Chondrocyte (in vitro differentiated cells): ENCODE data around the gene MGARP. TPM values are rescaled to one million over a fixed set of nuclear protein-coding genes. Genes with fewer than 3 reads are reported as not detected.

ENCODE experiments used
- DNase-seq: peaks from one replicate; pipeline ENCODE4 v3.0.0; 2021; ENCODE audit warnings: mixed read lengths, low spot score
- H3K27ac Mint-ChIP-seq: one replicate; pipeline ENCODE4 v1.8.0; 2021; ENCODE audit warnings: mild to moderate bottlenecking, moderate library complexity, mixed read lengths; ENCODE audit not compliant: unreplicated experiment
- H3K27me3 Mint-ChIP-seq: 2 replicates; pipeline ENCODE4 v1.8.0; 2021; ENCODE audit warnings: low read depth, mixed read lengths
- H3K36me3 Mint-ChIP-seq: 2 replicates; pipeline ENCODE4 v1.8.0; 2021; ENCODE audit warnings: low read depth, mixed read lengths
- H3K4me1 Mint-ChIP-seq: 2 replicates; pipeline ENCODE4 v1.8.0; 2021; ENCODE audit warnings: low read depth, mild to moderate bottlenecking, mixed read lengths
- H3K4me3 Mint-ChIP-seq: one replicate; pipeline ENCODE4 v1.8.0; 2021; ENCODE audit warnings: mild to moderate bottlenecking, moderate library complexity, mixed read lengths; ENCODE audit not compliant: unreplicated experiment
- H3K9me3 Mint-ChIP-seq: 2 replicates; pipeline ENCODE4 v1.8.0; 2021; ENCODE audit warnings: low read depth, mixed read lengths
- total RNA-seq: library from RNA; stranded (reverse); gene quantifications from 3 replicates; pipeline ENCODE4 v1.2.1, GENCODE V29; 2021
- TF ChIP-seq, protein P1 (sequence below): fragments of 200-600 bp; sonication (generic); IDR thresholded peaks from 2 replicates; pipeline ENCODE4 v1.5.0; 2021; ENCODE audit warnings: antibody characterized with exemption, mild to moderate bottlenecking, moderate library complexity

Gene MGARP
- total RNA-seq, 1 donor from 2014 or later = 3.5 TPM

DNA sequence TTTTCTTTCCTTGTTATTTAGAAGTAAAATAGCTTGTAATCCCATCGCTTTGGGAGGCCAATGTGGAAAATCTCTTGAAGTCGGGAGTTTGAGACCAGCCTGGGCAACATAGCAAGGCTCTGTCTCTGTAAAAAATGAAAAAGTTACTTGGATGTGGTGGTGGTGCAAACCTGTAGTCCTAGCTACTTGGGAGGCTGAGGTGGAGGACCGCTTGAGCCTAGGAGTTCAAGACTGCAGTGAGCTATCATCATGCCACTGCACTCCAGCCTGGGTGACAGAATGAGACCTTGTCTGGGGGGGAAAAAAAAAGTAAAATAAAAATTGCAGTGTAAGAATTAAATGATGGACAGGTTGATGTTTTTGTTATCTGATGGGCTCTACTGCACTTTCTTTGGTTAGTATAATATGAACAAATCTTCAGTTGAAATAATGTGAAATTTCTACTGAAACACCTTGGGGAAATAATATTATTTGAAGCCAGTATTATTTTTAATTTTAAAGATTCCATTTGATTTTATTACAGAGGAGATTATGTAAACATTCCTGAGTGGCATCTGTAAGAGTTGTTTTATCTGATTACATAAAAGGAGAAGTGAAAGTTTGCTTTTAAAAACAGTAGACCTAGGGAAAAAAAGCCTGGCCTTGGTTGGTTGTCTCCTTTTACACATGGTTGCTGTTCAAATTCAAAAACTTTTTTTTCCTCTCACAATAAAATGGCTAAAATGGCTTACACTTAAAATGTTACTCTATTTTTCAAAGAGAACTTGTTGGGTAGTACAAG, 32.7 kb upstream of the MGARP start:
- DNase-seq = no peak
- Mint-ChIP-seq H3K4me1 (peaks cover 48% of the 10 kb centered on the region), H3K27me3 (no peaks in the 10 kb centered on the region), H3K9me3 (peaks cover 2% of the 10 kb centered on the region), H3K4me3 (no peak overlapping the region), H3K27ac (peak overlapping the region; percentile 61), H3K36me3 (peaks cover 2% of the 10 kb centered on the region)
- TF ChIP-seq, protein P1, sequence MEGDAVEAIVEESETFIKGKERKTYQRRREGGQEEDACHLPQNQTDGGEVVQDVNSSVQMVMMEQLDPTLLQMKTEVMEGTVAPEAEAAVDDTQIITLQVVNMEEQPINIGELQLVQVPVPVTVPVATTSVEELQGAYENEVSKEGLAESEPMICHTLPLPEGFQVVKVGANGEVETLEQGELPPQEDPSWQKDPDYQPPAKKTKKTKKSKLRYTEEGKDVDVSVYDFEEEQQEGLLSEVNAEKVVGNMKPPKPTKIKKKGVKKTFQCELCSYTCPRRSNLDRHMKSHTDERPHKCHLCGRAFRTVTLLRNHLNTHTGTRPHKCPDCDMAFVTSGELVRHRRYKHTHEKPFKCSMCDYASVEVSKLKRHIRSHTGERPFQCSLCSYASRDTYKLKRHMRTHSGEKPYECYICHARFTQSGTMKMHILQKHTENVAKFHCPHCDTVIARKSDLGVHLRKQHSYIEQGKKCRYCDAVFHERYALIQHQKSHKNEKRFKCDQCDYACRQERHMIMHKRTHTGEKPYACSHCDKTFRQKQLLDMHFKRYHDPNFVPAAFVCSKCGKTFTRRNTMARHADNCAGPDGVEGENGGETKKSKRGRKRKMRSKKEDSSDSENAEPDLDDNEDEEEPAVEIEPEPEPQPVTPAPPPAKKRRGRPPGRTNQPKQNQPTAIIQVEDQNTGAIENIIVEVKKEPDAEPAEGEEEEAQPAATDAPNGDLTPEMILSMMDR = no peak

DNA sequence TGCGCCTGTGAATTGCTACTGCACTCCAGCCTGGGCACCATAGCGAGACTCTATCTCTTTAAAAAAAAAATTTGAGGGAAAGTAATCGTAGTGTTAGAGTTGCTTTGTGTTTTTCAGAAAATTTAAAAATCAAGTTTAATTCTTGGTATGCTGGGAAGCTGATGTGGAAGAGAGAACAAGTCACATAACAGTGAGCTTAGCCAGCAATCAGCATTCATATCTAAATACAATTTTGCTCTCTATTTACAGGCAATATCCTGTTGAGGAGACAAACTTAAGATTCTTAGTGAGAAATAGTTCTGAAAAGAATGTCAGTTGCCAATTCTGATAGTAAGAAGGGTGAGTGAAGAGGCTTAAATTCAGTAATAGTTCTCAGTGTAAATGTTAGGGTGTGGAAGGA, 31.9 kb upstream of the MGARP start:
- Mint-ChIP-seq H3K9me3 (peaks cover 2% of the 10 kb centered on the region), H3K27ac (peak overlapping the region; percentile 49), H3K36me3 (peaks cover 2% of the 10 kb centered on the region), H3K4me1 (peaks cover 48% of the 10 kb centered on the region), H3K4me3 (no peak overlapping the region), H3K27me3 (no peaks in the 10 kb centered on the region)
- no peak for DNase-seq
- TF ChIP-seq, protein P1 = no peak

DNA sequence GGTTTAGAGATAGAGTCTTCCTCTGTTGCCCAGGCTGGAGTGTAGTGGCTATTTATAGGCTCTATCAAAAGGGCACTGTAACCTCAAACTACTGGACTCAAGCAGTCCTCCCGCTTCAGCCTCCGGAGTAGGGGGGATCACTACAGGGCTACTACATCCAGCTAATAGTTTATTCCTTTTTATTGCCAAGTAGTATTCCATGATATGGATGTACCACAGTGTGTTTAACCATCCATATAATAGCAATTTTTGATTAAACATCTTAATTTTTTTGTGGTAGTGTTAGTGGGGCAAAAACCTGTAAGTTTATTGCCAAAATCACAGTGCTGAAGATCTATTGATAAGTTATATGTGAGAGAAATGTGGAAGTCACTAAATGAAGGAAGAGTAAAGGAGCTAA, 24.9 kb upstream of the MGARP start:
- Mint-ChIP-seq H3K4me1 (peaks cover 40% of the 10 kb centered on the region), H3K4me3 (no peak overlapping the region), H3K9me3 (peaks cover 6% of the 10 kb centered on the region), H3K36me3 (peaks cover 7% of the 10 kb centered on the region), H3K27me3 (no peaks in the 10 kb centered on the region), H3K27ac (peak overlapping the region; percentile 68)
- DNase-seq = no peak
- TF ChIP-seq, protein P1 = no peak

DNA sequence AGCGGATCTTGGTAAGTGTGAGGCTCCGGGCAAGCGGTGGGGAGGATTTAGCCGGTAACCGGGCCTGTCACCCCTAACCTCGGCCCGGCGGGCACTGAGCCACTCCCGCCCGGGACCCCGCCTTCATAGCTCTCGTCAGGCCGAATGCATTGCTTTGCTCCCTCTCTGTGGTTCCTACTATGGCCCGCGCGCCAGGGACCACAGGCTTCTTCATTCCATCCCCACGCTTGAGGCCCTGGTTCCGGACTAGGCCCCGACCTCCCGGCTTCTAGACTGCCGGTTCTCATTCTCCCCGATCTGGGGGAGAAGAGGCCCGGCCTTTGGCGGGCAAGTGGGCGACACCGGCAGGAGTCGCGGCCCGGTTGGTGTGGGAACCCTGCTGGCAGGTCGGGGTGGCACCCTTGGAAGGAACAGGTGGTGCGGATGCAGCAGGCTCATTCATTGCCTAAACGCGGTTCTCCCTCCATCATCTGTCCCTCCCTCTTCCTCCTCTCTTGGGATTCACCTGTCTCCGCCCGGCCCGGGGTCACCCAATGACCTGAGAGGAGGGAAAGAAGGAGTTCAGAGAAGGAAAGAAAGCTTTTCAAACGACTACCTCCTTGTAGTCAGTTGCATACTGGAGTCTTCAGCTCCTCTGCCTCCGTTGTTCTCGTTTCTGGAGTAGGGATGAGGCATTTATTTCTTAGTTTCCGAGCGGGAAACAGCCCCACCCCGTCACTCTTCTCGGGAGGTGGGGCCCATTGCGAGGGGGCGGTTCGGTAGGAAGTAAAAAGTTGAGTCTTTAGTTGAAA, 22.0 kb upstream of the MGARP start, which contains the start of gene NDUFC1:
Gene NDUFC1, minus strand, starts transcription at position 657 of the 791 bp plus-strand sequence. CDS start 6,679 bp downstream, outside the sequence.
- peaks cover 46% of the 10 kb centered on the region for H3K4me1 Mint-ChIP-seq
- peaks cover 7% of the 10 kb centered on the region for H3K36me3 Mint-ChIP-seq
- peak within 1 kb of the TSS; percentile 99 for H3K4me3 Mint-ChIP-seq
- H3K27ac Mint-ChIP-seq = peak within 1 kb of the TSS; percentile 100
- no peaks in the 10 kb centered on the region for H3K27me3 Mint-ChIP-seq
- H3K9me3 Mint-ChIP-seq = peaks cover 6% of the 10 kb centered on the region
- TF ChIP-seq, protein P1 = peak; percentile 58
- DNase-seq = no peak

DNA sequence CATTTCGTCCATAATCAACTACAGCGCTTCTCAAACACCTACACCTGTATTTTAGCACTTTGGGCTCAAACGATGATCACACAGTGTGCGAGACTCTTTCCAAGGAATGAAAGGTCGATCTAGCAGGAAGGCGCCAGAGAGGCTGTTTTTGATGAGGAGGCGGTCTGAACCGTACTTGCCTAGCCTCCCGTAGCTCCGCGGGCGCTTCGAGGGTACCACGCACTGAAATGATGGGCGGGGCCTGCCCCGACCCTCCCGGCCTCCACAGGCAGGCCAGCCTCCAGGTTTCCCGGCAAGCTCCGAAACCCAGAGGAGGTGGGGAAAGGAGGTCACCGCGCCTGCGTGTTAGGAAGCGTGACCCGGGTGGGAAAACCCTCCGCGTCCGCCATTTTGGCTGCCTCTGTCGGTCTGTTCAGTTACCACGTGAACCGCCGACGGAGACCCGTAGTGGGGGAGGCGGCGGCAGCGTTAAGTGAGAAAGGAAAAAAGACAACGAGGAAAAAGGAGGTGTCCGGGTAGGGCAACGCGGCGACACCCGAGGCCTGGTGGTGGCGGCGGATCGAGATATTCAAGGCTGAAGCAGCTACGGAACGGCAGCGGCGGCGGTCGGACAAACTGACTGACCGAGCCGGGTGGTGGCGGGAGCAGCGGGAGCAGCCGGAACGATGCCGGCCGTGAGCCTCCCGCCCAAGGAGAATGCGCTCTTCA, 21.2 kb upstream of the MGARP start, which contains the start of gene NAA15:
Gene NAA15, plus strand, starts transcription at position 393 of the 708 bp plus-strand sequence. Its CDS starts 273 bp downstream, at position 666.
- Mint-ChIP-seq H3K36me3 (peaks cover 5% of the 10 kb centered on the region), H3K9me3 (peaks cover 6% of the 10 kb centered on the region), H3K4me3 (peak within 1 kb of the TSS; percentile 99), H3K4me1 (peaks cover 42% of the 10 kb centered on the region), H3K27ac (peak within 1 kb of the TSS; percentile 100), H3K27me3 (no peaks in the 10 kb centered on the region)
- TF ChIP-seq, protein P1 = peak; percentile 11
- peak; percentile 99 for DNase-seq
